ENCODE data around the gene STAT4.

STAT4 gene, protein sequence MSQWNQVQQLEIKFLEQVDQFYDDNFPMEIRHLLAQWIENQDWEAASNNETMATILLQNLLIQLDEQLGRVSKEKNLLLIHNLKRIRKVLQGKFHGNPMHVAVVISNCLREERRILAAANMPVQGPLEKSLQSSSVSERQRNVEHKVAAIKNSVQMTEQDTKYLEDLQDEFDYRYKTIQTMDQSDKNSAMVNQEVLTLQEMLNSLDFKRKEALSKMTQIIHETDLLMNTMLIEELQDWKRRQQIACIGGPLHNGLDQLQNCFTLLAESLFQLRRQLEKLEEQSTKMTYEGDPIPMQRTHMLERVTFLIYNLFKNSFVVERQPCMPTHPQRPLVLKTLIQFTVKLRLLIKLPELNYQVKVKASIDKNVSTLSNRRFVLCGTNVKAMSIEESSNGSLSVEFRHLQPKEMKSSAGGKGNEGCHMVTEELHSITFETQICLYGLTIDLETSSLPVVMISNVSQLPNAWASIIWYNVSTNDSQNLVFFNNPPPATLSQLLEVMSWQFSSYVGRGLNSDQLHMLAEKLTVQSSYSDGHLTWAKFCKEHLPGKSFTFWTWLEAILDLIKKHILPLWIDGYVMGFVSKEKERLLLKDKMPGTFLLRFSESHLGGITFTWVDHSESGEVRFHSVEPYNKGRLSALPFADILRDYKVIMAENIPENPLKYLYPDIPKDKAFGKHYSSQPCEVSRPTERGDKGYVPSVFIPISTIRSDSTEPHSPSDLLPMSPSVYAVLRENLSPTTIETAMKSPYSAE

DNA sequence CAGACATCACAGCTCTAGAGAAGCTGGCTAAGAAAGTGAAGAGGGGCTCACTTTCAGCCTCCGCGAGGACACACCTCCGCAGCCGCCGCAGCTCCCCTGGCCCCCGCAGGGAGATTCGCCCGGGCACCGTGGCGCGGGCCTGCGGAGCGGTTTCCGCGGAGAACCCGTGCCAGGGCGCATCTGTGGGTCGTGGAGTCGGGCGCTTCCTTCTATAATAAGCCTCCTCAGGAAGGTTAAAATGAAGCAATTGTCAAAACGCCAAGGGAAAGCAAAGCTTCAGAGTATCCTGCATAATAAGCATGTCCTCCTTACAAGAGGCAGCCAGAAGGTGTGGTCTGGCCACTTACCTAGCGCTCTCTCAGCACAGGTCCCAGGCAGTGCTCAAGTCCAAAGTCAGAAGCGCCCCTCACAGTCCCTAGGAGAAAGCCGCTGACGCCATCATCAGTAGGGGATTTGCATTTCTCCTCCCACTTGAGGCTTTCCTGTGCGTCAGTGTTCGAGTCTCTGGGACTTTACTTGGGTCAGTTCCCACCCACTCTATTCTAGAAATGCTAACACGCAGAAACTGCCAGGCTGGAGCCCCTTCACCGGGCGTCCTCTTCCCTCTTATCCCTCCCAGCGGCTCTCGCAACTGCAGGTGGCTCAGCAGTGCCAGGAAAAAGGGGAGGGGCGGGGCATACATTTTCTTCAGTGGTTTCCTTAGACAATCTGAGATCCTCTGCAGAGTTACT is at the start of gene STAT4:
TSS of gene STAT4 (minus strand) at position 395 of the 731 bp plus-strand sequence. CDS start 2,791 bp downstream, outside the sequence.
- DNase-seq = peak; percentile 88

DNA sequence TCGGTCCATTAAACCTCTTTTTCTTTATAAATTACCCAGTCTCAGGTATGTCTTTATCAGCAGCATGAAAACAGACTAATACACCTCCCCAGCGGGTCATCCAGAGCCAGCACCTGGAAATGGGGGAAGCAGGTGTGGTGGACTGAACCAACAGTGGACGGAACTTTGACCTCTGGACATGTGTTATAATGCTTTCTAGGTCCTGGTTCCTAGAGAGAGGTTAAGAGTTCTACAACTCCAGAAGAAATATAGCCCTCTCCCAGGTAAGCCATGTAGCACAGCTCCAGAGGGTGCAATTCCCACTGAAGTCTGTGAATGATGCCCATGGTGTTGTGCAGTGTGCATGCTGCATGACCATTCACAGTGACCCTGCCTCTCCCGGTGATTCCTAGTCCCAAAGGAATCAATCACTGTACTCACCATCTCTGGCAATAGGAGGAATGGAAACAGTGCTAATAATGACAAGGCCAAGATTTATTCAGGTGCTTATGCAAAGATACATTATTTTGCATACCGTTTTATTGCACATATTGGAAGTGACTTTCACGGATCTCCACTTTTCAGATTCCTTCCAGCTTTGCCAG is 49.2 kb upstream of the STAT4 start:
- DNase-seq = no peak

GRCh38 chr2:191198271-191198670 is 47.5 kb upstream of the STAT4 start:
- no peak for DNase-seq

DNA sequence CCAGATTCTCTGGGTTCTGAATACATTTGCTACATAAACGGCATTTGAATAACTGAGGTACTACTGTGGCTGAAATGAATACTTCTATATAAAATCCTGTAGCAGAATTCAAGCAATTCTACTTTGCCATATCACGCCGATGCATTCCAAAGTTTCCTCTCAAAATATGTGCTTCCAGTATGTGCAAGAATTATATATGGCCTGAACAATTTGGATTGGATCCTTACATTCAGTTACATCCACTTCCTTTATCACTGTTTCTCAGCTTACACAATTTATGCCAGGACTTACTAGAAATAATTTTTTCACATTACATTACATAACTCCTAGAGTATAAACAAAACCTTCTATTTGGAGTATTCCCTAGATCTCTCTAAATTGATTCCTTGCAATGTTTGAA is 46.3 kb upstream of the STAT4 start:
- no peak for DNase-seq

GRCh38 chr2:191195021-191195420 is 44.2 kb upstream of the STAT4 start:
- DNase-seq = no peak

- DNase-seq = no peak
Observed at GRCh38 chr2:191190861-191191552, 40.2 kb upstream of the STAT4 start.

GRCh38 chr2:191190435-191190834 is 39.6 kb upstream of the STAT4 start:
- DNase-seq = no peak

DNA sequence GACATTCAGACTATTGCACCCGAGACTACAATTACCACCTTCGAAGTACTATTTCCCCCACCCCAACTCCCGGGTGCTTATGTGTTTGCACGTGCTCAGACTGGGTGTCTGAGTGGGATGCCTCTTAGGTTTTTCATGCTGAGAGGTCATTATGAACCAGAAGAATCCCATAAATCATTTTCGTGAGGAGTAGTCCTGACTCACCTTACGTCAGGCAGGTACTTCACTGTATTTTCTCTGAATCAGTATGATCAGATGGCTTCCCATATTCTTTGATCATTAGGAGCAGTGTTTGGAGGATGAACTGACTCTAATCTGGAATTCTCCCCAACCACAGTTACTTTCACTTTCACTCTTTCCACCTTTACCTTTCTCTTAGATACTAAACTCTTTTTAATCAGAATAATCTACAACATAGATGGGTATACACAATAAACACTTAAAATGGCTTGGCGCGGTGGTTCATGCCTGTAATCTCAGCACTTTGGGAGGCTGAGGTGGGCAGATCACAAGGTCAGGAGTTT is 38.4 kb upstream of the STAT4 start:
- no peak for DNase-seq

GRCh38 chr2:191188550-191189093 is 37.8 kb upstream of the STAT4 start:
- no peak for DNase-seq

DNA sequence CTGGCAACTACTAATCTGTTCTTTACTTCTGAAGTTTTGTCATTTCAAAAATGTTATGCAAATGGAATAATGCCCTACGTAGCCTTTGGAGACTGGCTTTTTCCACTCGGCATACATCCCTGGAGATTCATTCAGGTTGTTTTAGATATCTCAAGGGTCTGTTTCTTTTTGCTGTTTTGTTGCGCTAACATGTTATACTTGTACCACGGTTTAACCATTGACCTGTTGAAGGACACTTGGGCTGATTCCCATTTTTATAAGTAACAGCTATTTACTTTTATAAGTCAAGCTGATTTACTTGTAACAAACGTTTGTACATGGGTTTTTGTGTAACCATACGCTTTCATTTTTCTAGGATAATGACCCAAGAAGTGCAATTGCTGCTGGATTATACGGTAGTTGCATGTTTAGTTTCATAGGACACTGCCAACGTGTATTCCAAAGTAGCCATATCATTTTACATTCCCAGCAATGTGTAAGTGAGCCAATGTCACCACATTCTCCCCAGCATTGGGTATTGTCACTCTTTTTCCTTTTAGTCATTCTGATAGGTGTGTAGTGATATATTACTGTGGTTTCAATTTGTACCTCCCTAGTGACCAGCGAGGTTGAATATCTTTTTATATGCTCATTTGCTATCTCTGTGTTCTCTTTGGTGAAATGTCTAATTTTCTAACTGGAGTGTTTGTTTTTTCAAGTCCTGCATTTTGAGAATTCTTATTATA is 36.5 kb upstream of the STAT4 start:
- DNase-seq = no peak

- no peak for DNase-seq
Observed at GRCh38 chr2:191184457-191184856, 33.7 kb upstream of the STAT4 start.

DNA sequence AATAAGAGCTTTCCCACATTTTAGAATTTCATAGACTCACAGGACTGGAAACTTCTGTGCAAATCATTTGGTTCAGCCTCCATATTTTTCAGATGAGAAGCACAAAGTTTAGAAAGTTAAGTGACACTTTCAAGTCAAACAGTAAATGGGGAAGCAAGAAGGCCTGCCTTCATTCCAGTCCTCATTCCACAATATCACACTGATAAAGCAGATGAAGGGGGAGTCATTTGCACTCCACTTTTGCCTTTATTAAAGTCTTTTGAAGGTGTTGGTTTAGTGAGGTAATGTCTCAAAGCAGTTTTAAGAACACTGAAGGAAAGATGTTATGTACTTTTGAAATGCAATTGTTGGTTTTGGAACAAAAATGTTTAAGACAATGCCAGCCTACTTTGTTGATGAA is 32.7 kb upstream of the STAT4 start:
- DNase-seq = no peak

GRCh38 chr2:191183081-191183480 is 32.3 kb upstream of the STAT4 start:
- no peak for DNase-seq

DNA sequence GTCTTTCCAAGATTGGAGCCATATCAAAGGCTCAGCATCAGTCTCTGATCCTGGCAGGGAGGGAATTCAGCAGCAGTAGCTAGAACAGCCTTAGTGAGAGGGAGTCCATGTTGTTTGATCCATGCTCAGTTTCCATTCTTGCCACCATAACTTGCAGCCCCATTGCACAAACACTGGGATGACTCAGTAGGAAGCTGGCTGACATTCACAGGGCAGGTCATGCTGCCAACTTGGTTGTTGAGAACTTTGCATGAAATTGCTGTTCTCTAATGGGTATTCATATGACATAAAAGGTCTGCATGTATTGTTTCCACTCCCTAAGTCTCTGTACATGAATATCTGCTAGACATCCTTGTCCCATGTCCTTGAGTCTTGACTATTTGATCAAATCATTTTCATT is 29.9 kb upstream of the STAT4 start:
- DNase-seq = no peak

DNA sequence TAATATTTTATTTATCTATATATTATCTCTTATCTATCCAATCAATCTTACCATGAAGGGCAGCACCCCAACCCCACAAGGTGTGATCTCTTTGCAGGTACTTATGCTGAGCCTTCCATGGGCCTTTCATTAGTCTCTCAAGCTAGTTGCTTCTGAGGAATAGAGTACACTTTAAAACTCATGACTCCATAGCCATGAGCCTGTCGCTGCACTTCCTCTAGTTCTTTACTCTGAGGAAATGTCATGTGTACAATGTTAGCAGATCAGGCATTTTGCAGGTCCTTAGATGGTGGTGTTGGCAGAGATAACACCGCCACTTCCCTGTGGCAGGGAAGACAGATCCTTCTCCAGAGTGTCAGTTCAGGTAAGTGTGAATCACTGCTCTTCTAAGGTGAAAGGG is 29.5 kb upstream of the STAT4 start:
- no peak for DNase-seq

DNA sequence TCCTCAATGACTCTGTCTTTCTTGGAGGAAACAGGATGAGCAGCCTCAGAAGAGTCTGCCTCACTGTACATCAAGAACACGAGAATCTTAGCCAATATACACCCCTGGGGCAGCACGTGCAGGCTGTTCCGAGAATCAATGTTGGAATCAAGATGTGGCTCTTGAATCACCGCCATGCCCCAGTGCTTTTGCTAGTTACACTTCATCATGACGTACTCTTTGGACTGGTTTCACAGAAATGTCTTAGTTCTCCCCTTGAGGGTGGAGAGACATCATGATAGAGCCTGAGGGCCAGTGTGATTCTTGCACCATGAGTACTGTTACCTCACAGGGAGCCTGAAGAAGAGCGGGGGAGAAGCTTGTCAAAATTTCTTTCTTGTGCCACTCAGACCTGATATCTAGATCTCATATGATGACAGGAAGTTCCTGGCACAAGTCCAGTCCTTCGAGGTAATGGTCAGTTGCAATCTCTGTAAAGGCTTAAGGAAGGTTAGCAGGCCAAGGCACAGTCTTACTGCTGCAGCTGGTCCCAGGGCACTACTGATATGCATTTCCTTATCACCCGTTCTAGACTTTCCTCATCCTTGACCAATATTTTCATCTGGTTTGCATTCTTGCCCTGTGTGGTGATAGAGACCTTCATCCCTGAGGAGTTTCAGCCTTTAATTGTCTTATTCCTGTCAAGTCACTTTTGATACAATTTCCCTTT is 28.2 kb upstream of the STAT4 start:
- no peak for DNase-seq

DNA sequence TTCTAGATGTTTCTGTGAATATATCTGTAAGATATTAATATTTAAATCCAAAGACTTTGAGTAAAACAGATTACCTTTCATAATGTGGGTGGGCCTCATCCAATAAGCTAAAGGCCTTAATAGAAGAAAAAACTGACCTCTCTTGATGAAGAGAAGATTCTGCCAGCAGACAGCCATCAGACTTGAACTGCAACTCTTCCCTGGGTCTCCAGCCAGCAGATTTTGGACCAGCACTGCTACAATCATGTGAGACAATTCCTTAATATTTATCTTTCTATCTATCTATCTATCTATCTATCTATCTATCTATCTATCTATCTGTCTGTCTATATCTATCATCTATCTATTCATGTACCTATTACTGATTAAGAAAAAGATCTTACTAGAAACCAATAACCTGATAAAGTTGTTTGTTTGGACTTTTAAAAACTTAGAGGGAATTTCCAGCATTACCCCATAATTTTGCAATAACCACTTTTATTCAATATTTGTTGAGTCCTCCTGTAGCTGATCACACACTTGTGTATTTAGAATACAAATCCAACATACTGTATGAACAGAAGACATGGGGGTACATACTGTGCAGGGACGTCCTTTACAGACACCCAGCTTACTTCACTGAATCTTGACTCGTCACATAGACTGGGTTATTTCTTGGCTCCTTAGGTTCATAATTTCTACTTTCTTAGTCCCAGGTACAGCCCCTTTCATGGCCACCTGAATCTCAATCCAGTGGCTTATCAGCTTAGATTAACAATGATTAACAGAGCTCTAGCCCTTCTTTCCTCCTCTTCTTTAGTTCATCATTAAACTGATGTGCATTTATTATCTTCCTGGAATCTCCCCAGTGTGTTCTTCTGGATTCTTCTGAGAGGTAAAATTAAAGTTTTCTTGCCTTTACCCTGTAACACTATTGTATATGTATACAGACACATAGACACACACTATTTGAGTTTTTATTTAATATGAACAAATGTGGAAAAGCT is 27.2 kb upstream of the STAT4 start:
- no peak for DNase-seq

DNA sequence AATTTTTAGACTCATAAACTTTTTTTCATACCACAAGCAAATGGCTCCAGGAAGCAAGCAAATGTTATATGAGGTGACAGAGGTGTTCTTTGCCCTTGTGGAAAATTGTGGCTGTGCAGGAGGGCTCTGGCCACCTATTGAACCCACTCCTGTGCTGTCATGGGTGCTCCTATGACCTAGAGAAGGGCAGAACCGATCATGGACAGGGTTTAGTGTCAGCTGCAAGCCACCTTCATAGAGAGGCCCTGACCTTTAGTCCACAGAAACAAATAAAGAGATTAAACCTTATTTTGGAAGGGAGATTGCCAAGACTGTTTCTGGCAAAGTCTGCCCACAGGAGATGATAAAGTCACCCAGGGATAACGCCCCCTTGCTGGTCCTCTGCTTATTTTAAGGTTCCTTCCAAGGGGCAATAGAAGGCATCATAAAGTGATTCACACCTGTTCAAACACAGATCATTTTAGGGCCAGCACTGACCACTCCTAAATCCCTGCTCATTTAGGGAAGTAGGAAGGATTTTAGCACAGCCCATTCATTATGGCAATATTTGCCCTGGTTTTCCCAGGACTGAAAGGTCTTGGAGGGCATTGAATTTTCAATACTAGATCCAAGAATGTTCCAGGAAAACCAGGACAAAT is 26.1 kb upstream of the STAT4 start:
- no peak for DNase-seq

GRCh38 chr2:191176305-191176704 is 25.5 kb upstream of the STAT4 start:
- no peak for DNase-seq
